ENCODE data around the gene ITGBL1.

ITGBL1 gene

DNA sequence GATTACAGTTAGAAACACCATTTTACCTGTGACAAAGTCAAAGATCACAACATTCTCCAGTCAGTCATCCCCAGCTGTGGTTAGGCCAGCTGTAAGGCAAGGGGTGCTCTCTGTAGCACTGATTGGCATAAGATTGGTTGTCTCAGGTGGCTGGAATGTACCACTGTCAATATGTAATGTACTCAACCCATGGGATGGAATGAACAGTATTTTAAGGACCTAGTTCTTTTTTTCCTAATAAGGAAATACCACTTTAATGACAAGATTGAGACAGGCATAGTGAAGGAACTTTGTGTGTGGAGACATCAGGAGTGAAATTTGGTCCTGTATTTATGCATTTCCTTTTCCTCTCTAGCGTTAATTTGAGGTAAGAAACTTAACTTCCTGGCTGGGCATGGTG, 310.7 kb downstream of the ITGBL1 start:
- no peak for DNase-seq

Measured in NK-92 treated with Interleukin-12 subunit alpha and Interleukin-12 subunit beta, amount 100 ng/mL, for 24 hours (cell line).